Vagina (tissue), 2 donors: ENCODE results near the gene DVL2.

ENCODE experiments used
- CTCF ChIP-seq, 3 experiments: fragments of 450-650 bp in 2 of 3; fragments of 200-600 bp in 1 of 3; sonication (generic) in 1 of 3; IDR thresholded peaks; one replicate each; pipeline ENCODE4 v1.5.1; 2017 to 2019; ENCODE audit warnings: antibody characterized with exemption in 3 of 3, mild to moderate bottlenecking in 2 of 3, moderate library complexity in 2 of 3
- POLR2AphosphoS5 ChIP-seq, 2 donors: sonication (generic); formaldehyde crosslinking; IDR thresholded peaks; one replicate each; pipeline ENCODE4 v1.9.0; 2017; ENCODE audit warnings: antibody characterized with exemption in 2 of 2, mild to moderate bottlenecking in 2 of 2, low read depth in 1 of 2; ENCODE audit not compliant: insufficient read depth in 1 of 2

- no peak for TF ChIP-seq CTCF (IDR thresholded peaks at IDR 0.05)
- TF ChIP-seq POLR2AphosphoS5 (IDR thresholded peaks at IDR 0.05; ENCODE audit: insufficient read depth in 1 of 2, low read depth in 1 of 2): no peak
These were observed 13.6 kb downstream of the DVL2 start for GRCh38 chr17:7220593-7221277.
